ENCODE measurements around the gene AGBL3. TPM values are rescaled to one million over a fixed set of nuclear protein-coding genes. Genes with fewer than 3 reads are reported as not detected.
A peak's percentile ranks its signal among the peaks of the same experiment; 100 is the strongest.

Gene AGBL3
- total and polyA plus RNA-seq, 9 of the 15 experiments (the other 6 are each of a cell fraction or from before 2014, with no cell fraction given): 0.54 to 2.9 (median 1.7) TPM

DNA sequence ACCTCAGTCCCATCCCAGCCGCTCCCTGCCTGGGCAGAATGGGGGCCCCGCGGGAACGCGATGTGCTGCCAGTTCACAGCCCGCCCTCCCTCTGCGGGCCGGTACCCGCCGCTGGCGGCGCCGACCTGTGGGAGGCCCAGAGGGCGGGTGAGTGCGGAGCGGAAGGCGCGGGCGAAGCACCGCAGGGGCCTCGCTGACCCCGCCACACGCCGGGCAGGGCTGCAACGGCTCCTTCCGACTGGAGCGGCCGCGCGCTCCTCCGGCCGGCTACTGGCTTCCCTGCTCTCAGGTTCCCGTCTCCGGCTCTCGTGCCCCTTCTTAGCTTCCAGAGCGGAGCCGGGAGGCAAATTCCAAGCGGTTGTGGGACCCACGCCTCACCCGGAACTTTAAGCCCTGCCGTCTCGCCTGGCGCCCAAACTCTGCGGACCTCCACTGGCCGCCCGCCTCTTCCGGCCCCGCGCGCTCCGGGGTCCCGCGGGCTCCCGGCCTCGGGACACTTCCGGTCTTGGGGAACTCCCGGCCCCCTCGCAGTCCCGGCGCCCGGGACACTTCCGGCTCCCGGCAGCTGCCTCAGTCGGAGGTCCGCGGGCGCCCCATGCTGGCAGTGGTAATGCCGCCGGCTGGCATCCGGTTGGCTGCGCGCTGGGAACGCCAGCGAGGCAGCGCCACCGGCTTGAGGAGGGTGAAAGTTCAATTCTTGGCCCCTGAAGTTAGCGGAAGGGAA lies 184.1 kb downstream of the AGBL3 start, which contains the start of gene CYREN:
Gene CYREN, minus strand, starts transcription at position 434 of the 724 bp plus-strand sequence. CDS start 1,785 bp downstream, outside the sequence.
- Histone ChIP-seq H3K9me1 (ENCODE audit: control insufficient read depth, insufficient read depth, low read length) (no peaks in the 10 kb centered on the region), H3K9me3 (replicated peaks; ENCODE audit: control insufficient read depth, insufficient read depth, low read depth, low read length) (0 out of 2 replicates have a peak, but pooled peaks cover 2% of the 10 kb centered on the region), H3K79me2 (ENCODE audit: control insufficient read depth, insufficient read depth, low read length) (peaks cover 33% of the 10 kb centered on the region), H3K4me3 (peak within 1 kb of the TSS; percentile 83), H4K20me1 (replicated peaks; ENCODE audit: control insufficient read depth, insufficient read depth, low read length) (0 out of 2 replicates have a peak, but pooled peaks cover 5% of the 10 kb centered on the region), H3K36me3 (ENCODE audit: control insufficient read depth, insufficient read depth, low read length) (peaks cover 35% of the 10 kb centered on the region), H3K27me3 (ENCODE audit: control insufficient read depth in 2 of 2, insufficient read depth in 2 of 2, low read length in 2 of 2) (no peaks in the 10 kb centered on the region), H3K4me2 (ENCODE audit: insufficient read depth, low read length) (peak within 1 kb of the TSS; percentile 88), H2AFZ (ENCODE audit: low read depth, low read length) (peak within 1 kb of the TSS; percentile 93), H3K27ac (ENCODE audit: extremely low read depth, low read depth, low read length) (peak within 1 kb of the TSS; percentile 95), H3K9ac (ENCODE audit: insufficient read depth in 1 of 2, low read depth in 2 of 2, low read length in 2 of 2) (peak within 1 kb of the TSS; percentile 96 to 100), H3K4me1 (replicated peaks in 1 of 2; ENCODE audit: control insufficient read depth in 2 of 2, insufficient read depth in 2 of 2, low read length in 2 of 2) (peaks cover 15 to 30% of the 10 kb centered on the region in 2 experiments; a peak in 4 of 5 replicates)
- under 1% methylated on average over 76 of the region's 77 CpGs for WGBS (ENCODE audit: insufficient coverage, low coverage, missing lambda C conversion rate)
- FAIRE-seq (no peak), ATAC-seq (peak; percentile 95), DNase-seq (ENCODE audit: extremely low read depth in 1 of 4, low spot score in 3 of 4) (peak; percentile 97 to 98 (median 98))
- ChIA-PET CTCF (ENCODE audit: low intra/inter-chr PET ratio) (interaction anchor here (0.6 to 0.7 kb wide), 4 partner anchors 24 to 538 kb away, joined by 3 to 5 read pairs (median 4); no protein-coding TSS in a partner anchor), POLR2A (interaction anchor here (0.5 to 1.8 kb wide), 17 partner anchors 9 to 551 kb away, joined by 3 to 11 read pairs (median 3); partner anchors contain the start of genes BPGM and TMEM140)
- no TSS peak for BruUV-seq (replicated peaks)
- intact Hi-C loops (cut with micrococcal nuclease): loop anchor here (1.0 to 10.0 kb wide), 5 partner anchors 216 to 538 kb away; partner anchors contain the start of gene BPGM
- in situ Hi-C loops (cut with MboI): no loop called here
- TF ChIP-seq GABPB1 (CRISPR knock-in tag; IDR thresholded peaks at IDR 0.05) (peak; percentile 100), TAF9B (IDR thresholded peaks at IDR 0.05; ENCODE audit: partially characterized antibody) (peak; percentile 84), ZBTB8A (IDR thresholded peaks at IDR 0.05; ENCODE audit: partially characterized antibody) (no peak), HNRNPL (IDR thresholded peaks at IDR 0.05; ENCODE audit: low read depth, low read length) (peak; percentile 96; the same call in 1 of the 2 replicates), RAD51 (IDR thresholded peaks at IDR 0.05; ENCODE audit: borderline replicate concordance, low read depth) (peak; percentile 24; the same call in 1 of the 2 replicates), ZNF431 (CRISPR knock-in tag; IDR thresholded peaks at IDR 0.05) (peak; percentile 84), CHD2 (IDR thresholded peaks at IDR 0.05; ENCODE audit: low read depth, low read length) (peak; percentile 66), KLF6 (CRISPR knock-in tag; IDR thresholded peaks at IDR 0.05; ENCODE audit: borderline replicate concordance) (0 out of 2 replicates have a peak, but pooled peaks have one; percentile 60), STAT5B (CRISPR knock-in tag; IDR thresholded peaks at IDR 0.05) (no peak), ILK (tag; IDR thresholded peaks at IDR 0.05; ENCODE audit: borderline replicate concordance, low read depth) (no peak), CUX1 (CRISPR knock-in tag; IDR thresholded peaks at IDR 0.05) (no peak)
- TF ChIP-seq, protein P1, sequence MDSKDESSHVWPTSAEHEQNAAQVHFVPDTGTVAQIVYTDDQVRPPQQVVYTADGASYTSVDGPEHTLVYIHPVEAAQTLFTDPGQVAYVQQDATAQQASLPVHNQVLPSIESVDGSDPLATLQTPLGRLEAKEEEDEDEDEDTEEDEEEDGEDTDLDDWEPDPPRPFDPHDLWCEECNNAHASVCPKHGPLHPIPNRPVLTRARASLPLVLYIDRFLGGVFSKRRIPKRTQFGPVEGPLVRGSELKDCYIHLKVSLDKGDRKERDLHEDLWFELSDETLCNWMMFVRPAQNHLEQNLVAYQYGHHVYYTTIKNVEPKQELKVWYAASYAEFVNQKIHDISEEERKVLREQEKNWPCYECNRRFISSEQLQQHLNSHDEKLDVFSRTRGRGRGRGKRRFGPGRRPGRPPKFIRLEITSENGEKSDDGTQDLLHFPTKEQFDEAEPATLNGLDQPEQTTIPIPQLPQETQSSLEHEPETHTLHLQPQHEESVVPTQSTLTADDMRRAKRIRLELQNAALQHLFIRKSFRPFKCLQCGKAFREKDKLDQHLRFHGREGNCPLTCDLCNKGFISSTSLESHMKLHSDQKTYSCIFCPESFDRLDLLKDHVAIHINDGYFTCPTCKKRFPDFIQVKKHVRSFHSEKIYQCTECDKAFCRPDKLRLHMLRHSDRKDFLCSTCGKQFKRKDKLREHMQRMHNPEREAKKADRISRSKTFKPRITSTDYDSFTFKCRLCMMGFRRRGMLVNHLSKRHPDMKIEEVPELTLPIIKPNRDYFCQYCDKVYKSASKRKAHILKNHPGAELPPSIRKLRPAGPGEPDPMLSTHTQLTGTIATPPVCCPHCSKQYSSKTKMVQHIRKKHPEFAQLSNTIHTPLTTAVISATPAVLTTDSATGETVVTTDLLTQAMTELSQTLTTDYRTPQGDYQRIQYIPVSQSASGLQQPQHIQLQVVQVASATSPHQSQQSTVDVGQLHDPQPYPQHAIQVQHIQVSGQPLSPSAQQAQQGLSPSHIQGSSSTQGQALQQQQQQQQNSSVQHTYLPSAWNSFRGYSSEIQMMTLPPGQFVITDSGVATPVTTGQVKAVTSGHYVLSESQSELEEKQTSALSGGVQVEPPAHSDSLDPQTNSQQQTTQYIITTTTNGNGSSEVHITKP (IDR thresholded peaks at IDR 0.05; ENCODE audit: partially characterized antibody): peak; percentile 95
